Measurements from ENCODE around the gene SALL3. TPM values are rescaled to one million over a fixed set of nuclear protein-coding genes. Genes with fewer than 3 reads are reported as not detected.

Gene SALL3
- total RNA-seq, 2 experiments from 2014 or later = not detected

GRCh38 chr18:78998371-78999071 lies 18.9 kb downstream of the SALL3 start:
- Mint-ChIP-seq H3K4me3 (no peak overlapping the region), H3K27me3 (peaks cover 13% of the 10 kb centered on the region), H3K36me3 (no peaks in the 10 kb centered on the region), H3K9me3 (no peaks in the 10 kb centered on the region), H3K4me1 (no peaks in the 10 kb centered on the region), H3K27ac (no peak overlapping the region)
- no peak for DNase-seq

- Mint-ChIP-seq H3K36me3 (no peaks in the 10 kb centered on the region), H3K9me3 (no peaks in the 10 kb centered on the region), H3K27me3 (peaks cover 13% of the 10 kb centered on the region), H3K4me3 (no peak overlapping the region), H3K4me1 (no peaks in the 10 kb centered on the region), H3K27ac (no peak overlapping the region)
- no peak for DNase-seq
Observed at GRCh38 chr18:78999939-79000338, 20.3 kb downstream of the SALL3 start.

- Mint-ChIP-seq H3K27ac (no peak overlapping the region), H3K36me3 (no peaks in the 10 kb centered on the region), H3K4me1 (no peaks in the 10 kb centered on the region), H3K27me3 (peaks cover 13% of the 10 kb centered on the region), H3K9me3 (no peaks in the 10 kb centered on the region), H3K4me3 (no peak overlapping the region)
- no peak for DNase-seq
Observed at GRCh38 chr18:79000997-79001396, 21.4 kb downstream of the SALL3 start.

GRCh38 chr18:79005653-79006052 lies 26.0 kb downstream of the SALL3 start:
- no peaks in the 10 kb centered on the region for H3K9me3 Mint-ChIP-seq

GRCh38 chr18:79006106-79006795 lies 26.6 kb downstream of the SALL3 start:
- H3K36me3 Mint-ChIP-seq = no peaks in the 10 kb centered on the region
- no peak for DNase-seq
- H3K27me3 Mint-ChIP-seq = peaks cover 10% of the 10 kb centered on the region
- no peak overlapping the region for H3K4me3 Mint-ChIP-seq
- H3K9me3 Mint-ChIP-seq = no peaks in the 10 kb centered on the region
- H3K4me1 Mint-ChIP-seq = no peaks in the 10 kb centered on the region
- H3K27ac Mint-ChIP-seq = no peak overlapping the region

More at GRCh38 chr18:79005653-79006052, 26.0 kb downstream of the SALL3 start:
- no peaks in the 10 kb centered on the region for H3K36me3 Mint-ChIP-seq
- no peak overlapping the region for H3K4me3 Mint-ChIP-seq
- no peak overlapping the region for H3K27ac Mint-ChIP-seq
- DNase-seq = no peak
- H3K4me1 Mint-ChIP-seq = no peaks in the 10 kb centered on the region
- H3K27me3 Mint-ChIP-seq = peaks cover 12% of the 10 kb centered on the region

GRCh38 chr18:79007440-79007839 lies 27.8 kb downstream of the SALL3 start:
- Mint-ChIP-seq H3K27me3 (peaks cover 11% of the 10 kb centered on the region), H3K36me3 (no peaks in the 10 kb centered on the region), H3K27ac (no peak overlapping the region), H3K4me3 (no peak overlapping the region), H3K4me1 (no peaks in the 10 kb centered on the region), H3K9me3 (no peaks in the 10 kb centered on the region)
- DNase-seq = no peak

GRCh38 chr18:79008356-79008940 lies 28.8 kb downstream of the SALL3 start:
- Mint-ChIP-seq H3K4me1 (no peaks in the 10 kb centered on the region), H3K4me3 (no peak overlapping the region), H3K27ac (no peak overlapping the region), H3K9me3 (no peaks in the 10 kb centered on the region), H3K27me3 (peaks cover 11% of the 10 kb centered on the region), H3K36me3 (no peaks in the 10 kb centered on the region)
- DNase-seq = no peak

GRCh38 chr18:79010802-79011201 lies 31.2 kb downstream of the SALL3 start:
- H3K4me1 Mint-ChIP-seq = no peaks in the 10 kb centered on the region
- H3K27me3 Mint-ChIP-seq = peaks cover 11% of the 10 kb centered on the region
- no peak for DNase-seq
- no peak overlapping the region for H3K27ac Mint-ChIP-seq
- no peak overlapping the region for H3K4me3 Mint-ChIP-seq
- no peaks in the 10 kb centered on the region for H3K36me3 Mint-ChIP-seq
- no peaks in the 10 kb centered on the region for H3K9me3 Mint-ChIP-seq

- Mint-ChIP-seq H3K4me1 (no peaks in the 10 kb centered on the region), H3K9me3 (no peaks in the 10 kb centered on the region), H3K36me3 (no peaks in the 10 kb centered on the region), H3K27me3 (peaks cover 11% of the 10 kb centered on the region), H3K27ac (no peak overlapping the region), H3K4me3 (no peak overlapping the region)
- DNase-seq = no peak
Observed at GRCh38 chr18:79011300-79011870, 31.8 kb downstream of the SALL3 start.

GRCh38 chr18:79013869-79014268 lies 34.3 kb downstream of the SALL3 start:
- DNase-seq = no peak
- peaks cover 19% of the 10 kb centered on the region for H3K27me3 Mint-ChIP-seq
- no peak overlapping the region for H3K27ac Mint-ChIP-seq
- H3K4me3 Mint-ChIP-seq = no peak overlapping the region
- no peaks in the 10 kb centered on the region for H3K4me1 Mint-ChIP-seq
- H3K36me3 Mint-ChIP-seq = no peaks in the 10 kb centered on the region
- no peaks in the 10 kb centered on the region for H3K9me3 Mint-ChIP-seq

- H3K9me3 Mint-ChIP-seq = no peaks in the 10 kb centered on the region
- peaks cover 18% of the 10 kb centered on the region for H3K27me3 Mint-ChIP-seq
- no peaks in the 10 kb centered on the region for H3K4me1 Mint-ChIP-seq
- no peak for DNase-seq
- no peaks in the 10 kb centered on the region for H3K36me3 Mint-ChIP-seq
- H3K4me3 Mint-ChIP-seq = no peak overlapping the region
- H3K27ac Mint-ChIP-seq = no peak overlapping the region
Observed at GRCh38 chr18:79018911-79019310, 39.3 kb downstream of the SALL3 start.

- Mint-ChIP-seq H3K36me3 (no peaks in the 10 kb centered on the region), H3K9me3 (no peaks in the 10 kb centered on the region), H3K27ac (no peak overlapping the region), H3K4me1 (no peaks in the 10 kb centered on the region), H3K27me3 (peaks cover 18% of the 10 kb centered on the region), H3K4me3 (no peak overlapping the region)
- DNase-seq = no peak
Observed at GRCh38 chr18:79019881-79020280, 40.3 kb downstream of the SALL3 start.

- no peaks in the 10 kb centered on the region for H3K36me3 Mint-ChIP-seq
- H3K27me3 Mint-ChIP-seq = peaks cover 15% of the 10 kb centered on the region
- H3K27ac Mint-ChIP-seq = no peak overlapping the region
- H3K4me3 Mint-ChIP-seq = no peak overlapping the region
- H3K4me1 Mint-ChIP-seq = no peaks in the 10 kb centered on the region
- peaks cover under 1% of the 10 kb centered on the region for H3K9me3 Mint-ChIP-seq
- DNase-seq = no peak
Observed at GRCh38 chr18:79022603-79023002, 43.0 kb downstream of the SALL3 start.

- H3K9me3 Mint-ChIP-seq = peaks cover 7% of the 10 kb centered on the region
- H3K4me3 Mint-ChIP-seq = no peak overlapping the region
- H3K27me3 Mint-ChIP-seq = no peaks in the 10 kb centered on the region
- no peaks in the 10 kb centered on the region for H3K4me1 Mint-ChIP-seq
- H3K27ac Mint-ChIP-seq = no peak overlapping the region
- DNase-seq = no peak
- H3K36me3 Mint-ChIP-seq = no peaks in the 10 kb centered on the region
Observed at GRCh38 chr18:79026491-79026890, 46.9 kb downstream of the SALL3 start.

GRCh38 chr18:79030680-79031079 lies 51.1 kb downstream of the SALL3 start:
- DNase-seq = no peak
- Mint-ChIP-seq H3K4me1 (no peaks in the 10 kb centered on the region), H3K4me3 (no peak overlapping the region), H3K9me3 (peaks cover 7% of the 10 kb centered on the region), H3K27me3 (peaks cover 5% of the 10 kb centered on the region), H3K36me3 (no peaks in the 10 kb centered on the region), H3K27ac (no peak overlapping the region)
